Keratinocyte (primary cell): Measurements from ENCODE around the gene TIMP2. TPM values are rescaled to one million over a fixed set of nuclear protein-coding genes. Genes with fewer than 3 reads are reported as not detected.

ENCODE experiments used
- DNase-seq: peaks from one replicate; pipeline ENCODE4 v3.0.0-alpha.2; 2011; ENCODE audit warnings: low read depth, missing footprints, low spot score
- FAIRE-seq: peaks from 2 replicates; lab custom pipeline; 2011; peaks lifted over from hg19 to GRCh38; lab: Jason Lieb, UNC
- H2AFZ ChIP-seq: 2 replicates; pipeline ENCODE4 v1.6.0; 2012; ENCODE audit warnings: low read length, control low read depth, inconsistent platforms; ENCODE audit not compliant: control insufficient read depth
- H3K27ac ChIP-seq: 2 replicates; pipeline ENCODE4 v1.5.1; 2011; ENCODE audit warnings: low read length; ENCODE audit not compliant: control insufficient read depth, insufficient read depth
- H3K27me3 ChIP-seq: 3 replicates; pipeline ENCODE4 v1.6.0; 2011; ENCODE audit warnings: low read length; ENCODE audit not compliant: control insufficient read depth, insufficient read depth; ENCODE audit errors: extremely low read depth
- H3K36me3 ChIP-seq, 2 experiments: 2 replicates in 1 of 2; 3 replicates in 1 of 2; pipeline ENCODE4 v1.5.1; 2011; ENCODE audit warnings: low read length in 2 of 2, mild to moderate bottlenecking in 1 of 2; ENCODE audit not compliant: control insufficient read depth in 2 of 2, insufficient read depth in 2 of 2; ENCODE audit errors: extremely low read depth in 1 of 2
- H3K4me1 ChIP-seq: 3 replicates; pipeline ENCODE4 v1.5.1; 2011; ENCODE audit warnings: low read length; ENCODE audit not compliant: control insufficient read depth, insufficient read depth; ENCODE audit errors: extremely low read depth
- H3K4me2 ChIP-seq: 3 replicates; pipeline ENCODE4 v1.6.0; 2011; ENCODE audit warnings: low read depth, low read length; ENCODE audit not compliant: control insufficient read depth, insufficient read depth; ENCODE audit errors: extremely low read depth
- H3K4me3 ChIP-seq, 3 experiments: fragments of 200-600 bp in 1 of 3; sonication (generic) in 1 of 3; 2 replicates in 2 of 3; 3 replicates in 1 of 3; pipeline ENCODE4 v1.5.1; 2011 to 2016; ENCODE audit warnings: low read length in 3 of 3, mild to moderate bottlenecking in 3 of 3, control low read depth in 2 of 3, inconsistent platforms in 1 of 3, low read depth in 1 of 3, mixed read lengths in 1 of 3, mixed run types in 1 of 3, moderate library complexity in 1 of 3; ENCODE audit not compliant: control insufficient read depth in 2 of 3, insufficient read depth in 2 of 3; ENCODE audit errors: extremely low read depth in 1 of 3
- H3K79me2 ChIP-seq: 2 replicates; pipeline ENCODE4 v1.6.0; 2012; ENCODE audit warnings: low read length; ENCODE audit not compliant: control insufficient read depth, insufficient read depth
- H3K9ac ChIP-seq: 3 replicates; pipeline ENCODE4 v1.6.0; 2011; ENCODE audit warnings: low read length; ENCODE audit not compliant: control insufficient read depth, insufficient read depth; ENCODE audit errors: extremely low read depth
- H3K9me1 ChIP-seq: 3 replicates; pipeline ENCODE4 v1.6.0; 2011; ENCODE audit warnings: low read length; ENCODE audit not compliant: control insufficient read depth, insufficient read depth; ENCODE audit errors: extremely low read depth
- H3K9me3 ChIP-seq: 2 replicates; pipeline ENCODE4 v1.5.1; 2012; ENCODE audit warnings: low read depth, low read length; ENCODE audit not compliant: control insufficient read depth
- H4K20me1 ChIP-seq: 3 replicates; pipeline ENCODE4 v1.6.0; 2011; ENCODE audit warnings: low read length; ENCODE audit not compliant: control insufficient read depth, insufficient read depth; ENCODE audit errors: extremely low read depth
- CTCF ChIP-seq, 3 experiments: IDR thresholded peaks in 1 of 3; conservative IDR thresholded peaks in 1 of 3; optimal IDR thresholded peaks in 1 of 3; 2 replicates in 2 of 3; 3 replicates in 1 of 3; pipeline versions ENCODE3 to v1.5.1; 2011; ENCODE audit warnings: low read length in 3 of 3, mild to moderate bottlenecking in 3 of 3, moderate library complexity in 2 of 3, control low read depth in 1 of 3, inconsistent platforms in 1 of 3; ENCODE audit not compliant: insufficient read depth in 2 of 3; ENCODE audit errors: extremely low read depth in 1 of 3
- EZH2 ChIP-seq: IDR thresholded peaks from one replicate; pipeline ENCODE4 v1.6.1; 2012; ENCODE audit warnings: inconsistent platforms, mild to moderate bottlenecking, low read length, moderate library complexity
- dilution Hi-C: fragments of 300-500 bp; cut with MboI; formaldehyde crosslinking; loops from one replicate; pipeline ENCODE4 v1.7.0; 2020; ENCODE audit warnings: low sequenced_read_pairs; ENCODE audit not compliant: extremely low pct_ligation_motif_present
- polyA plus RNA-seq, 5 experiments: library from polyadenylated mRNA; depleted of rRNA in 3 of 5; stranded (reverse) in 3 of 5; stranded (forward) in 1 of 5; unstranded in 1 of 5; fragments of >200 nt; gene quantifications; 1 replicate in 1 of 5; 2 replicates in 3 of 5; 3 replicates in 1 of 5; pipeline versions ENCODE4 v1.2.1 to v1.2.3, GENCODE V29; 2011 to 2012; ENCODE audit warnings: missing spikeins in 2 of 5, low read depth in 1 of 5, low replicate concordance in 1 of 5

Gene TIMP2
- polyA plus RNA-seq, 1 donor (not counting 4 experiments of a cell fraction or from before 2014, with no cell fraction given), result 1.2 TPM

- H3K9me1 ChIP-seq, result no peaks in the 10 kb centered on the region
- no peak overlapping the region for H2AFZ ChIP-seq
- TF ChIP-seq CTCF (optimal IDR thresholded peaks at IDR 0.05 in 1 of 3, IDR thresholded peaks at IDR 0.05 in 1 of 3, conservative IDR thresholded peaks at IDR 0.05 in 1 of 3; ENCODE audit: extremely low read depth in 1 of 3, insufficient read depth in 2 of 3, low read length in 3 of 3), result no peak
- no peak for TF ChIP-seq EZH2
- FAIRE-seq (no peak), DNase-seq (no peak)
- H3K4me1 ChIP-seq, result peaks cover 7% of the 10 kb centered on the region
- H3K9me3 ChIP-seq, result no peaks in the 10 kb centered on the region
- peaks cover 21% of the 10 kb centered on the region for H3K27me3 ChIP-seq
- no peaks in the 10 kb centered on the region for H3K36me3 ChIP-seq
- H4K20me1 ChIP-seq, result no peaks in the 10 kb centered on the region
- dilution Hi-C loops, result no loop called here
- H3K9ac ChIP-seq, result no peak overlapping the region
- H3K4me2 ChIP-seq, result no peak overlapping the region
- no peak overlapping the region for H3K4me3 ChIP-seq
- H3K79me2 ChIP-seq, result no peaks in the 10 kb centered on the region
- no peak overlapping the region for H3K27ac ChIP-seq
Measured at GRCh38 chr17:78956254-78956653, 31.1 kb upstream of the TIMP2 start.

GRCh38 chr17:78954684-78955083 lies 29.5 kb upstream of the TIMP2 start:
- no peaks in the 10 kb centered on the region for H3K79me2 ChIP-seq
- H3K9ac ChIP-seq, result no peak overlapping the region
- DNase-seq (no peak), FAIRE-seq (no peak)
- no peak overlapping the region for H3K27ac ChIP-seq
- no peaks in the 10 kb centered on the region for H3K36me3 ChIP-seq
- H2AFZ ChIP-seq, result no peak overlapping the region
- peaks cover 7% of the 10 kb centered on the region for H3K4me1 ChIP-seq
- no peaks in the 10 kb centered on the region for H4K20me1 ChIP-seq
- no peak overlapping the region for H3K4me3 ChIP-seq
- H3K27me3 ChIP-seq, result peaks cover 25% of the 10 kb centered on the region
- TF ChIP-seq EZH2 (no peak), CTCF (optimal IDR thresholded peaks at IDR 0.05 in 1 of 3, IDR thresholded peaks at IDR 0.05 in 1 of 3, conservative IDR thresholded peaks at IDR 0.05 in 1 of 3; ENCODE audit: extremely low read depth in 1 of 3, insufficient read depth in 2 of 3, low read length in 3 of 3) (no peak)
- no peaks in the 10 kb centered on the region for H3K9me1 ChIP-seq
- H3K9me3 ChIP-seq, result peaks cover 4% of the 10 kb centered on the region
- dilution Hi-C loops, result no loop called here
- no peak overlapping the region for H3K4me2 ChIP-seq
